ENCODE data around the gene FOXP4.

The FOXP4 gene

DNA sequence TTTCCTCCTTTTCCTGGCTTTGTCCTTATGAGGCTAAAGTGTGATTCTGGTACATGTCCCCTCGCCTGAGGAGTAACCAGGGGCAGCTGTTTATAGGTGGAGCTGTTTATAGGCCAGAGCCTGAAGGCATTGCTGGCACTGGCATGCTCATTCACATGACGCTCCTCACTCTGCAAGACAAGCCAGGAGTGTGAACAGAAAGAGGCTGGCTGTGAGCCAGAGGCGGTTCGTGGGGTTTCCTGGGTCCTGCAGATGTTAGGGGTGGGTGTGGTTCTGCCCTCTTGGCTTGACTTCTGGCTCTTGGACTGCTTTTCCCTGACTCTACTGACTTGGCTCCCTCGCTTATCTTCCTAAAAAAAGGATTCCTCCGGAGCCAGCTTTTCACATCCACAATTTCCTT lies 79.3 kb downstream of the FOXP4 start:
- DNase-seq (ENCODE audit: low read depth in 2 of 2), result no peak

DNA sequence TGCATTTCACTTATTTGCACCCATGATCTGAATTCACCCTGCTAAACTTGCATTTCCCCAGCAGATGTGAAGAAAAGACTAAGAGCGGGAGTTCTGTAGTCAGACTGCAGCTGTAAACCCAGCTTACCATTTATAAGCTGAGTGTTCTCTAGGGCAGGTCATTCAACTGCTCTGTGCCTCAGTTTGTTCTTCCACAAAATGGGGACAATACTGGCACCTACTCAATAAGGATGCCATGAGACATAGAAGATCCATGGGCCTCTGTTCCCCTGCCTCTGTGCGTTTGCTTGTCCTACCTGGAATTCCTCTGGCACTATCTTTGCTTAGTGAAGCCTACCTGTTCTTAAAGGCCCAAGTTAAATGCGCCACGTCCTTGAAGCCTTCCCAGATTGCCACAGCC lies 79.8 kb downstream of the FOXP4 start:
- DNase-seq (ENCODE audit: low read depth in 2 of 2), result no peak

DNA sequence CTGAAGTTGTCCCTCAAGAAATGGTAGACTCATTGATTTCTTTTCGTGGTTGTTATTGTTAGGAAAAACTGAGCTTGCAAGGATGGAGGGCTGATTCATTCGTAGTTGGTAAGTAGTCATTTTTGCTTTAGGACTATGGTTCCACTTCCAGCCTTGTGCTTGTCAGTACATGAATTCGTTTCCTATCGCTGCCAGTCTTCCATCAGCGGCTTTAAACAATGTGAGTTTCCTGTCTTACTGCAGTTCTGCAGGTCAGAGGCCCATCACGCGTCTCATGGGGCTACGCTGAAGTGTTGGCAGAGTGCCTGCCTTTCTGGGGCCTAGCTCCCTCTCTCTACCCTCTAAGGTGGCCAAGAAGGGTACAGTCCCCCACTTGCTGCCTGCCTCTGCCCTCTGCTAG lies 80.7 kb downstream of the FOXP4 start:
- no peak for DNase-seq (ENCODE audit: low read depth in 2 of 2)

DNA sequence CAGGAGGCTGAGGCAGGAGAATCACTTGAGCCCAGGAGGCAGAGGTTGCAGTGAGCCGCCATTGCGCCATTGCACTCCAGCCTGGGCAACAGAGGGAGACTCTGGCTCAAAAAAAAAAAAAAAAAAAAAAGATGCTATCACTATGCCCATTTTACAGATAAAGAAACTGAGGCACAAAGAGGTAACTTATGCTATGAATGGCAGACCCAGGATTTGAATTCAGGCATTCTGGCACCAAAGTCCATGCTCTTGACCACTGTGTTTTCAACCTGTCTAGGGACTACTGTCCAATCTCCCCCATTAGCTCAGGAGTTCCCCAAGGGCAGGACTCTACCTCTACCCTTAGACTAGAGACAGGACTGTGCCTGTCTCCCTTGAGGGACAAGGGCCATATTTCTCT lies 82.9 kb downstream of the FOXP4 start:
- no peak for DNase-seq (ENCODE audit: low read depth in 2 of 2)

DNA sequence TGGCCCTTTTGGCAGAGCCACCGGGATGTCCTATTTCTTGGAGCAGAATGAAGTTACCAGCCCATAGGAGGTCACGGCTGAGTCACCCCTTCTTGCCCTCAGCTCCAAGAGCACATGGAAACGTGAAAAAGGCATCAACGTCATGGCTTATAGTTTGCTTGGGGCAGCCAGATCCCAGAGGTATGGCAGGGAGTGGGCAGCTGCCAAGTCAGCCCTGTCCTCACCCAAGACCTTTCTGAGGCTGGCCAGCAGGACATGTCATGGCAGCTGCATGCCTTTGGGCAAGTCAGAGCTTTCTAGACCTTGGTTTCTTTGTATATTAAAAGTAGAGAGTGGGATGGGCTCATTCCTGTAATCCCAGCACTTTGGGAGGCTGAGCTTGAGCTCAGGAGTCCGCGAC lies 83.9 kb downstream of the FOXP4 start:
- no peak for DNase-seq (ENCODE audit: low read depth in 2 of 2)

DNA sequence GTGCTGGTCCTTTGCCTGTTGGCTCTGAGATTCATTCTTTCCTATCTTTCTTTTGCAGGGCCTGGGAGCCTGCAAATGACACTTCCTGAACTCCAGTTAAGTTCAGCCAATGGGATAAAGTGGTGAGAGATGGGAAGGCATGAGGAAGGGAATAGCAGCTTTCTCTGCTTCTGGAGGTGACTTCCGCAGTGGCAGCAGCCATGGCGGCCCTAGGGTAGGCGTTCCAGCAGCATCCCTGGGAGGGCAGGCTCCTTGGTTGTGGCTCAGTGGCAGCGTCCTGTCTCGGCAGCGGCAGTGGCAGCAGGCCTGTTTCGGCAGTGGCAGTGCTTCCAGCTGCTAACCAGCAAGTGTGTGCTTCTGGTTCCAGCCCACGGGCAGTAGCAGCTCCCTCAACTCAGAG lies 84.8 kb downstream of the FOXP4 start:
- DNase-seq (ENCODE audit: low read depth in 2 of 2), result no peak

DNA sequence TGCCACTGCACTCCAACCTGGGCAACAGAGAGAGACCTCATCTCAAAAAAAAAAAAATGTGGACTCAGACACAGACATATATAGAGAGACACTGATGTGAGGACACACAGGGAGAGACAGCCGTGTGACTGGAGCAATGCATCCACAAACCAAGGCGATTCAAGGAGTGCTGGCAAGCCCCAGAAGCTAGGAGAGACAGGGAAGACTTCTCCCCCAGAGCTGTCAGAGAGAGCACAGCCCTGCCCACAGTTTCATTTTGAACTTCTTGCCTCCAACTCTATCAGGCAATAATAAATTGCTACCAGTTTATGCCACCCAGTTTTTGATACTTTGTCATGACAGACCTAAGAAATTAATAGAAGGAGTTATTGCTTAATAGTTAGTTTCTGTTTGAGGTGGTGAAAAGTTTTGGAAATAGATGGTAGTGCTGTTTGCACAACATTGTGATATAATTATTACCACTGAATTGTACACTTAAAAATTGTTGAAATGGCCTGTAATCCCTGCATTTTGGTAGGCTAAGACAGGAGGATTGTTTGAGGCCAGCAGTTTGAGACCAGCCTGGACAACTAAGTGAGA lies 87.0 kb downstream of the FOXP4 start:
- DNase-seq (ENCODE audit: low read depth in 2 of 2), result no peak

DNA sequence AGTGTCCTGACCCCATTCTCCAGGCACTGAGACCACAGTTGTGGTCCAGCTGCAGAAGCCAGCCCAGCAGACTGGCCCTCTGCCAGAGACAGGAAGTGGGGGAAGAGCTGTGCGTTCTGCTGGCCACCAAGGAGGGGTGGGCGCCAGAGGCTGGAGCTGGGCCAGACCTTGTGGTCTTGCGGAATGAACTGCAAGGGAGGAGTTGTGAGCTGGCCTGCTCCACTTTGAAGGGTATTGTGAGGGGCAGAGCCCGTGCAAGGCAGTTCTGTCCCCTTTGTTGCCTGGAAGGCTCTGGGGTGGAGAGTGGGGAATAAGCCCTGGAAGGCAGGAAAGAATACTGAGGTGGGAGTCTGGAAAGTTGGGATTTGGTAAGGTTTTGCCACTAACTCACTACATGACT lies 88.5 kb downstream of the FOXP4 start:
- DNase-seq (ENCODE audit: low read depth in 2 of 2), result no peak

DNA sequence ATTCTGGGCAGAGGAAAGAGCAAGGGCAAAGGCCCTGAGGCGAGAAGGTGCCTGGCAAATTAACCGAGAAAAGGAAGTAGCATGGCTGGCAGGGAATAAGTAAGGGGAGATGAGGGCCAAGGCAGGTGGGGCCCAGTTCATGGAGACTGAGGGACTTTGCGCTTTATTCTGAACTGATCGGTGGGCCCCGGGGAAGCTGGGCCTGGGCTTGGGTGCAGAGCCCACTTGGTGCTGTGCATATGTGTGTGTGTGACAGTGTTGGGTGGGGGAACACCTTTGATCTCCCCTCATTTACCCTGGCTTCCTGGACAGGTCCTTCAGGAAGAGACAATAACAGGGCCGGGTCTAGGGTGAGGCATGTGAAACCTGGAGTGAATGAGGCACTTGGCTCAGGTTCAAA lies 89.2 kb downstream of the FOXP4 start:
- no peak for DNase-seq (ENCODE audit: low read depth in 2 of 2)

DNA sequence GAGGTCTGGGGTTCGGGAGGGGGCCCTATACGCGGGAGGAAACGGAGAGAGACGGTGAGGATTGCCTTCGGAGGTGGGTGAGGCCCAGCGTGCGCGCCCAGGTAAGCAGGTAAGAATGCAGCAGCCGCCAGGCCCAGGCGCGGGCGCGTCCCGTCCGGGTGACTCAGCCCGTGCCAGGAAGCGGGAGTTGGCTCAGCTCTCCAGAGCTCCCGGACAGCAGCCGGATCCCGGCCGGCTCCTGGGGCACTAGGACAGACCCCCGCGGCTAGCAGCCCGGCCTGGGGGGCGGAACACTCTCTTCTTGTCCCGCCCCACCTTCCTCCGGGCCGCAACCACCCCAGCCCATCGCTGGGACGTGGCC lies 90.6 kb downstream of the FOXP4 start:
- DNase-seq (ENCODE audit: low read depth in 2 of 2), result no peak

DNA sequence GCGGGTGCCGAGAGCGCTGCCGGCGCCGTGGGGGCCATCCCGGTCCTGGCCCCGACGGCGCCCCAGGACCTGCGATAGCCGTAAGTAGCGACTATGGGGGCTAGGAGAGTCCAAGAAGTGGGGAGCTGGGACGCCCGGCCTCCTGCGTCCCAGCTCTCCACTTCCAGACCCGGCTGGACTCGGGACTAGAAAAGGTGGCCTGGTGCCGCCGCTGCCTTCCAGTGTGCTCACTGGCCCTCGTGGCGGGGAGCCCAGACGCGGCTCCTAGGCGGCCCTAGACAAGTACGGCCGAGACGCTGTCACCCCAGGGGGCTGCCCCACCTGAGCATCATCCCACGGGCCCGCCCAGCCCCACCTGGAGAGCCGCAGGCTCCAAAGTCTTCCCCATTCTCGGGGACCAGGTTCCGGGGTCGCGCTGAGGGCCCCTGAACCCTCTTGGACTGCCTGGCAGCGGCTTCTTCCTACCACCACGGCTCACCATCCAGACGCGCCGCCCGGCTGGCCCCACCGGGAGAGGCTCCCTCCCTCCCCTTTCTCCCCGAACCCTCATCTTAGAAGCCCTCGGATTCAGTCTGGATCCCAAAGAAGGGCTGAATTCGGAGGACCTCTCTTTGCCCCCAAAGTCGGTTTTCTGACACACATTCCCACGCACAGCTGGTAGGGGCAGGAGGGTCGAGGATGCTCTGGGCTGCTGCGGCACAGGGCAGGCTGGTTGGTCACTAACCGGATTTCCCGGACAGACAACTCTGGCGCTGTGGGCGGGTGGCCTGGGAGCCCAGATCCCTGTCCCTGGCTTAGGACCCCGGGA lies 91.2 kb downstream of the FOXP4 start:
- no peak for DNase-seq (ENCODE audit: low read depth in 2 of 2)

DNA sequence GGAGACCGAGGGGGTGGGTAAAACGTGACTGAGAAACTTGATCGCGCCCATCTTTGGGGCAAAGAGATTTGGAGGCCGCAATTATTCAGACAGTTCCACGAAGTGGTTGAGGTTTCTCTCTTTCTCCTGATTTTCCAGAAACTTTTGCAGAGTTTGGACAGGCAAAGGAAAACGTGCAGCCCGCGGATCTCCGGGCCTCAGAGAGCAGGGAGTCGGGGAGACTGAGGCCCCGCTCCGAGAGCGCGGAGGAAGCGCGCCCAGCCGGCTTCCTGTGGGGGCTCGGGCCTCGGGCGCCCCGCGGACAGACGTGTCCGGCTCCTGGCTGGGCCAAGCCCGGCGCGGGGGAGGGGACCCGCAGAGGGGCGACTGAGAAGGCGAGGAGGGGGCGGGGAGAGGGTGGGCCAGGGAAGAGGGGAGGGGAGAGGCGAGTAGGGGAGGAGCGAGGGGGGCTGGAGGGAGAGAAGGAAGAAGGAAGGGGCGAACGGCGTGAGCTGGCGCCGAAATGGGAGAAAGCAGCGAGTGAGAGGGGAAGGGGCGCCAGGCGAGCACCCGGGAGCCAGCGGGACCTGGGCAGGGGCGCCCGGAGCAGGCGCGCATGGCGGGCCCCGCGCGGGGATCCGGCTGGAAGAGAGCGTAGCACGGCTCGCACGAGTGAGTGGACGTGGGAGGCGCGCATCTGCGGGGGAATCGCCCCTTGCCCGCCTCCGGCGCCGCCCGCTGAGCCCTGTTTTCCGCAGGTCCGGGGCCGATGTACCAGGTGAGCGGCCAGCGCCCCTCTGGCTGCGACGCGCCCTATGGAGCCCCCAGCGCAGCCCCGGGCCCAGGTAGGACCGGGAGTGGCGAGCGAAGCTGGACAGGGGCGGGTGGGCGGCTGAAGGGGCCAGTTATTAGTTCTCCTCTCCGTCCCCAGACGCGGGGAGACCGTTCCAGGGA lies 92.1 kb downstream of the FOXP4 start, which contains the start of gene MDFI:
Gene MDFI, plus strand, starts transcription at position 467 of the 933 bp plus-strand sequence. Its CDS starts 282 bp downstream, at position 749.
- DNase-seq (ENCODE audit: low read depth in 2 of 2), result no peak

DNA sequence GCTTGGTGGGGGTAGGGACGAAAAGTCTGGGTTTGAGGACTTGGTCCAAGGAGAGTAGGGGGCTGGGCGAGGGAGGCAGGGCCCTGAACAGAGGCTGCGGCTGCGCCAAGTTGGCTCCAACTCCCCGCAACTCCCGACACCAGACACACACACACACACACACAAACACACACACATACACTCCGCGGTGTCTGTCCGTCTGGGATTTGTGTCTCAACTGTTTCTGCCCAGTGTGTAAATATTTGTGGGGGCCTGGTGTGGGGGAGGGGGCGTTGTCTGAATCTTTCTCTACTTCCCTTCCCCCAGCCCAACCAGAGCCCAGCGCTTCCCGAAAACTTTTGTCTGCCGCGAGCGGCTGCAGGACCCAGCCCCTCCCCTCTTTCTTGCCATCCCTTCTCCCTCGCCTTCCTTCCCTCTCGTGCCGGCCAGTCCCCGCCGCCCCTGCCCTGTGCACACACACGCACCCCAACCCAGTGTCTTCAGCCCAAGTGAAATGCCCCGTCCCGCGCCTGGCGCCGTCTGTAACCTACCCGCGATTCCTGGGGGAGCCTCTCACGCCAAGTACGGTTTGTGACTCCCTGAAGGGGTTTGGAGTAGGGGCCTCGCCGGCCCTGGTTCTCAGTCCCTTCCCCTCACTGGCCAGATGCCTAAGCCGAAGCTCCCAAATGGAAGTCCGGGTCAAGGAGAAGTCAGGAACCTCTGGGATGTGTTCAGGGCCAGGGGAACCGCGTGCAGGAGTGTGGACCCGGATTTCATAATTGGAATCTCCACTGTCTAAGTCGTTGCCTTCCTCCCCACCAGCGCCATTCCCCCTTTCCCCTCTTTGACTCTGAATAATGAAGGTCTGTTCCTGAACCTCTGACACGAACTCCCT lies 93.0 kb downstream of the FOXP4 start:
- peak in 1 of 2 experiments; percentile 51 for DNase-seq (ENCODE audit: low read depth in 2 of 2)

DNA sequence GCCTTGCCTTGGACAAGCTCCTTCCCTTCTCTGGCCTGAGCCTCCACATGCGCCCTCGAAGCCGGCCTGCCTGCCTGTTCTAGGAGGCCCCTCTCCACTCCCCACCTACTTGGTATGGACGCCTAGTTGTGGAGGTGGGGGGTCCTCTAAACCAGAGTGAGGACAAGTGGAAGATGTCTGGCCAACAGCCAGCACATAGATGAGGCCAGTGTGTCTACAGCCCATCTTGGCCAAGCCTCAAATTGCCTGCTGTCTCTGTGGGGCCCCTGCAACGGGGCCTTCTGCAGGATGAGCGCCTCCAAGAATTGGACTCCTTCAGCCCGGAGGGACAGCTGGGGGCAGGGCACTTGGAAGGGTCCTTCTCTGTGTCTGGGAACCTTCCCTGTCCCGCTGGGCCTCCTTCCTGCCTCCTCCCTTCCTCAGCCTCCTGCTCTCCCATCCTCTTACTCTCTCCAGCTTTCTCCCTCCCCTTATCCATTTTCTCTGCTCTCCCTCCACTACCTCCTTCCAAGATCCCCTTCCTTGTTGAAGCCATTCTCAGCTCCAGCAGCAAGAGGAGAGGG lies 93.7 kb downstream of the FOXP4 start:
- no peak for DNase-seq (ENCODE audit: low read depth in 2 of 2)

DNA sequence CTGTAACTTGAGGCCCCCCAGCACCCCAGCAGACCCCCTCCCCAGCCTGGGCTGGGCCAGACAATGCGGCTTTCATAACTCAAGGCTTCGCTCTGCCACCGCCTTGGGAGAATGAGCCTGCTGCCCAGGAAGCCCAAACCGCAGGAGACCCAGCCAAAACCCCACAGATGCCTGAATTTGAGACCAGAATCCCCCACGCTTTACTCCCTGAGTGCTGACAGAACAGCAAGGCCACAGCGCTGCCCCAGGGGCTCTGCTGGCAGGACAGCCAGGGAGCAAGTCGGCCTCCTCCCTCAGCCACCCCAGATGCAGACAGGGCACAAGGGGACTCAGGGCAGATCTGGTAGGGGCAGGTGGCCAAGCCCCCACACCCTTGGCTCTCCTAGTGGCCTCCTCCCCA lies 94.2 kb downstream of the FOXP4 start:
- no peak for DNase-seq (ENCODE audit: low read depth in 2 of 2)

DNA sequence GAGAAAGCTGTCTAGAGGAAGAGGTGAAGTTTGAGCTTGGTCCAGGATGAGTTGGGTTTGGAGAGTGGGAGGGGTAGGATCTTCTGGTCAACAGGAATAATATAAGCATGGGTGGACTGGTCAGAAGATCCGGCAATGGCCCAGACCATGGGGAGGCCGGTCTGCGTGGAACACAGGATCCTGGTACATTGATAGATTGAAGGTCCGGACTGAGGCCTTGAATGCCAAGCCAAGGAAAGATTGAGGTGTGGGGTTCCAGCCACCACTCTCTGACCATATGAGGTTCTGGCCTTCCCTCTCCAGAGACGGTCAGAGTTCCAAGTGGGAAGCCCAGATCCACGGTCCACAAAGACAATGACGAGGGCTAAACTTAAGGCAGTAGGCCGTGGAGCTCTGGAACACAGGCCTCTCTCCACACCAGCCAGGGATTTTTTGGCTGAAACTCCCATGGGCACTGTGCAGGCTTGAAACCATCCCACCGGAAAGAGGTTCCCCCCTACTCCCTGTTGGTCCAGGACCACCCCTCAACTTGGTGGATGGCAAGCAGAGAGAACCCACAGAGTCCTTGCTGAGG lies 95.3 kb downstream of the FOXP4 start:
- no peak for DNase-seq (ENCODE audit: low read depth in 2 of 2)

DNA sequence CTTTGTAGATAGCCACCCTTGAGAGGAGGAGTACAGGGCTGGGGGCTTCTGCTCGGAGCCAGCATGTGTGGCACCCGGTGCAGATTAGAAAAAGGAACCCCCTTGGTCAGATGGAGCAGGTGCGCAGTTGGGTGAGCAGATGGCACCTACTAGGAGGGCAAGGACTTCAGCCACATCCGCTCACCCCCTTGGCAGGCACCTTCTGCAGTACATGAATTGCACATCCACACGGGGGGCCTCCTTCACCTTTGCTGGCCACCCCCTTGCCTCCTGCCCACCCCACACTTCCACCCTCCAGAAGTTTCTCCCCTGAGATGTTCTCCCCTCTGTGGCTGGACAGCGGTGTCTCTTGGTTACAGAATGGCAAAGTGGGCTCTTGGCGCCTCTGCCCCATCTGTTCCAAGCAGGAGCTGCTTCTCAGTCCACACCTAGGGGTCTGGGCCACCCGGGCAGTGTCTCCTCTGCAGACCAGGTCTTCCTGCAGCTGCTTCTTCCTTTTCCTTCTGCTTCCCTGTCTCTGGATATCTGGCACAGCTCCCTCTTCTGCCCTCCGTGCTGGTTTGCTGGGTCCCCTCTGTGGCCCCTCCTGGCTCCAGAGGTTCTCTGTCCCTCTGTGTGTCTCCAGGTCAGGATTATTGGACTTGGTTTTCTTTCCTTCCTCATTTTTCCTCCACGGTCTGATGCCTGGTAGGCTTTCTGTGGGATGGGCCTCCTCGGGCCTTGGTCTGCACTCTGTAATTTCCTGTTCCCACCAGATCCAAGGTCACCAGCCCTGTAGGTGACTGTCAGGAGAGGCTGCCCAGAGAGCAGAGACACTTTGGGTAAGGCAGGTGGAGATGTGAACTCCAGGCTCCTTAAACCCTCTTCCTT lies 96.1 kb downstream of the FOXP4 start:
- DNase-seq (ENCODE audit: low read depth in 2 of 2), result no peak

DNA sequence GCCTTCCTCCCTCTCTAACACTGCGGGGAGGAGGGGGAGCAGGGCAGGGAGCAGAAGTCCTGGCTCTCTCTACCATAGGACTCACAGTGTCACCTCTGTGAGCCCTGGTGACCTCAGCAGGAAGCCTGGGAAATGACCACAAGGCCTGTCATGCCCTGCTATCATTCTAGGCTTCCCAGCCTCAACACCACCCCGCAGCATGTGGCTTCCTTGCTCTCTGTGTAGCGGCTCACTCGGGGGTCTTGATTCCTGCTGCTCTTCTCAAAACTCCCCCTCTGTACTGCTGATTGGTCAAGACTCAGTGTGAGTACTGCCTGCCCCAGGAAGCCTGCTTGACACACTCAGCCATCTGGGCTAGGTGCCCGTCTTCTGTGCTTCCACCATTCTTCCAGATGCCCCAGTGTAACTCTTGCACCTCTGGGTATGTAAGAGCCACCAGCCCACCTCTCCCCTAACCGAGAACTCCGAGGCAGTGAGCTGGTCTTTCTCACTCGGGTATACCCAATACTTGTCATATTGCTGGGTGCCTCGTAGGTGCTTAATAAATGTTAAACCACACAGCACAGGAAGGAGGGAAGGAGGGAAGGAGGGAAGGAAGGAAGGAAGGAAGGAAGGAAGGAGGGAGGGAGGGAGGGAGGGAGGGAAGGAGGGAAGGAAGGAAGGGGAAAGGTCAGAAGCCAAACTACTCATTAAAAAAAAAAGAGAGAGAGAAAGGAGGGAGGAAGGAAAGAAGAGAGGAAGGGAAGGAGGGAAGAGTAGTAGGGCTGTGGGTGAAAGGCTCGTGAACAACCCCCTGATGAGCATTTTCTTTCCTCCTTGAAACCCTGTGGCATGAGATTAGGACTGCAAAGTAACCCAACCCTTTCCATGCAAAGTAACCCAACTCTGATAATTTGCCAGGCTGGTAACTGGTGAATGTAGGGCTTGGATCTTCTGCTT lies 97.0 kb downstream of the FOXP4 start:
- no peak for DNase-seq (ENCODE audit: low read depth in 2 of 2)

DNA sequence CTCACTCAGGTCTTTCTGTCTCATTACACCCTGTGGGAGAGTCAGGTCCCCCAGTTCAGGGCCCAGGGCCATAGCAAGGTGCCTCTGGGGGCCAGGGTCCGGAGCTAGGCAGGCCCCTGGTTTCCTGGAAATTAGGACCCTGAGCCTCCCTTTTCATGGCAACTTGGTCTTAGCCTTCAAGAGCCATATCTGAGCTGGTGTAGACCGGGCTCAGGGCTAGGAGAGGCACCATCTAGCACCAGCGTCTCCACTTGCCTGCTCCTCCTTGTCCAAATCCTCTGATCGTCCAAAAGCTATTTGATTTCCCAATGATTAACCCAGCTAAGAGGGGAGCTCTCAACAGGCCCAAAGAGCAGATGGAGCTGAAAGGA lies 97.7 kb downstream of the FOXP4 start:
- DNase-seq (ENCODE audit: low read depth in 2 of 2), result no peak

Data from fibroblast of skin of left quadriceps (primary cell).